Activated CD4-positive, alpha-beta memory T cell treated with anti-CD3 and anti-CD28 coated beads, Interleukin-2, amount 10 ng/mL, durations not matched to agents 7 days and 5 days (primary cell): ENCODE results near the gene CDH3. TPM values are rescaled to one million over a fixed set of nuclear protein-coding genes. Genes with fewer than 3 reads are reported as not detected.
A peak's percentile ranks its signal among the peaks of the same experiment; 100 is the strongest.
"Not testable (repeated sequence)": the region's sequence is repeated elsewhere in the genome, so short reads cannot be mapped to it uniquely, and the experiment has no call there.

Experiments used
- CTCF ChIA-PET: fragments of 350-600 bp; sonication (Branson Sonifier 250); formaldehyde crosslinking; loops from one replicate; lab custom pipeline; 2021; ENCODE audit warnings: antibody characterized with exemption, inconsistent platforms; lab: Charles Lee
- POLR2A ChIA-PET: fragments of 350-600 bp; sonication (Branson Sonifier 250); formaldehyde crosslinking; loops from one replicate; lab custom pipeline; 2021; ENCODE audit warnings: antibody characterized with exemption; lab: Charles Lee
- DNase-seq: peaks from one replicate; pipeline ENCODE4 v3.0.0-alpha.2; 2020
- H3K27ac Mint-ChIP-seq: one replicate; pipeline ENCODE4 v1.8.0; 2021; ENCODE audit warnings: mild to moderate bottlenecking, mixed read lengths
- H3K27me3 Mint-ChIP-seq: one replicate; pipeline ENCODE4 v1.8.0; 2021; ENCODE audit warnings: mixed read lengths
- H3K36me3 Mint-ChIP-seq: one replicate; pipeline ENCODE4 v1.8.0; 2021; ENCODE audit warnings: low read depth, mixed read lengths
- H3K4me1 Mint-ChIP-seq: one replicate; pipeline ENCODE4 v1.8.0; 2021; ENCODE audit warnings: mixed read lengths
- H3K4me3 Mint-ChIP-seq: one replicate; pipeline ENCODE4 v1.8.0; 2021; ENCODE audit warnings: mild to moderate bottlenecking, mixed read lengths
- H3K9me3 Mint-ChIP-seq: one replicate; pipeline ENCODE4 v1.8.0; 2021; ENCODE audit warnings: mixed read lengths
- total RNA-seq, 2 experiments: library from RNA; stranded (reverse); gene quantifications; one replicate each; pipeline ENCODE4 v1.2.3, GENCODE V29; 2021

CDH3 gene
- total RNA-seq, 2 experiments from 2014 or later: 0.15 to 0.33 TPM

GRCh38 chr16:68695575-68695974 is 50.5 kb downstream of the CDH3 start:
- ChIA-PET POLR2A (no interaction called here), CTCF (no interaction called here)
- Mint-ChIP-seq H3K27ac (no peak overlapping the region), H3K27me3 (no peaks in the 10 kb centered on the region), H3K36me3 (no peaks in the 10 kb centered on the region), H3K4me1 (peaks cover 3% of the 10 kb centered on the region), H3K9me3 (no peaks in the 10 kb centered on the region), H3K4me3 (no peak overlapping the region)
- no peak for DNase-seq

GRCh38 chr16:68696514-68696913 is 51.4 kb downstream of the CDH3 start:
- ChIA-PET POLR2A (interaction anchor here (0.5 kb wide), 1 partner anchor 116 kb away, joined by 3 read pairs; no protein-coding TSS in a partner anchor), CTCF (no interaction called here)
- H3K4me1 Mint-ChIP-seq: peaks cover 3% of the 10 kb centered on the region
- H3K27ac Mint-ChIP-seq: no peak overlapping the region
- no peaks in the 10 kb centered on the region for H3K9me3 Mint-ChIP-seq
- H3K27me3 Mint-ChIP-seq: no peaks in the 10 kb centered on the region
- no peaks in the 10 kb centered on the region for H3K36me3 Mint-ChIP-seq
- no peak overlapping the region for H3K4me3 Mint-ChIP-seq
- DNase-seq: no peak

- Mint-ChIP-seq H3K27me3 (no peaks in the 10 kb centered on the region), H3K9me3 (no peaks in the 10 kb centered on the region), H3K36me3 (no peaks in the 10 kb centered on the region), H3K27ac (no peak overlapping the region), H3K4me1 (peaks cover 3% of the 10 kb centered on the region), H3K4me3 (no peak overlapping the region)
- POLR2A ChIA-PET: no interaction called here
- DNase-seq: no peak
- CTCF ChIA-PET: no interaction called here
Observed at GRCh38 chr16:68698091-68698490, 53.0 kb downstream of the CDH3 start.

GRCh38 chr16:68700120-68700519 is 55.0 kb downstream of the CDH3 start:
- CTCF ChIA-PET: interaction anchor here (1.1 kb wide), 1 partner anchor 171 kb away, joined by 3 read pairs; no protein-coding TSS in a partner anchor
- POLR2A ChIA-PET: no interaction called here
- Mint-ChIP-seq H3K27me3 (no peaks in the 10 kb centered on the region), H3K9me3 (no peaks in the 10 kb centered on the region), H3K36me3 (no peaks in the 10 kb centered on the region), H3K4me1 (peaks cover 5% of the 10 kb centered on the region), H3K4me3 (no peak overlapping the region), H3K27ac (no peak overlapping the region)
- DNase-seq: no peak

GRCh38 chr16:68700831-68701230 is 55.7 kb downstream of the CDH3 start:
- H3K27me3 Mint-ChIP-seq: no peaks in the 10 kb centered on the region
- CTCF ChIA-PET: interaction anchor here (0.6 to 1.1 kb wide), 2 partner anchors 172 to 898 kb away, joined by 3 read pairs; no protein-coding TSS in a partner anchor
- peaks cover 5% of the 10 kb centered on the region for H3K4me1 Mint-ChIP-seq
- H3K36me3 Mint-ChIP-seq: no peaks in the 10 kb centered on the region
- no peak for DNase-seq
- H3K9me3 Mint-ChIP-seq: no peaks in the 10 kb centered on the region
- POLR2A ChIA-PET: no interaction called here
- H3K27ac Mint-ChIP-seq: no peak overlapping the region
- H3K4me3 Mint-ChIP-seq: no peak overlapping the region

- H3K4me3 Mint-ChIP-seq: no peak overlapping the region
- H3K27me3 Mint-ChIP-seq: no peaks in the 10 kb centered on the region
- ChIA-PET CTCF (interaction anchor here (0.8 to 0.9 kb wide), 2 partner anchors 95 to 198 kb away, joined by 3 read pairs; no protein-coding TSS in a partner anchor), POLR2A (no interaction called here)
- no peaks in the 10 kb centered on the region for H3K36me3 Mint-ChIP-seq
- H3K27ac Mint-ChIP-seq: no peak overlapping the region
- H3K9me3 Mint-ChIP-seq: no peaks in the 10 kb centered on the region
- peaks cover 5% of the 10 kb centered on the region for H3K4me1 Mint-ChIP-seq
- peak; percentile 58 for DNase-seq
Observed at GRCh38 chr16:68704232-68704867, 59.2 kb downstream of the CDH3 start.

GRCh38 chr16:68707340-68708152 is 62.4 kb downstream of the CDH3 start:
- H3K27ac Mint-ChIP-seq: no peak overlapping the region
- no peak overlapping the region for H3K4me3 Mint-ChIP-seq
- peaks cover 16% of the 10 kb centered on the region for H3K27me3 Mint-ChIP-seq
- H3K36me3 Mint-ChIP-seq: no peaks in the 10 kb centered on the region
- no peak for DNase-seq
- H3K4me1 Mint-ChIP-seq: peaks cover 5% of the 10 kb centered on the region
- ChIA-PET POLR2A (interaction anchor here (0.5 kb wide), 1 partner anchor 595 kb away, joined by 3 read pairs; no protein-coding TSS in a partner anchor), CTCF (interaction anchor here (0.6 kb wide), 1 partner anchor 292 kb away, joined by 3 read pairs; no protein-coding TSS in a partner anchor)
- H3K9me3 Mint-ChIP-seq: no peaks in the 10 kb centered on the region

- no peaks in the 10 kb centered on the region for H3K36me3 Mint-ChIP-seq
- H3K9me3 Mint-ChIP-seq: no peaks in the 10 kb centered on the region
- CTCF ChIA-PET: no interaction called here
- POLR2A ChIA-PET: no interaction called here
- H3K27me3 Mint-ChIP-seq: peaks cover 19% of the 10 kb centered on the region
- H3K27ac Mint-ChIP-seq: no peak overlapping the region
- no peak overlapping the region for H3K4me3 Mint-ChIP-seq
- peaks cover 3% of the 10 kb centered on the region for H3K4me1 Mint-ChIP-seq
- no peak for DNase-seq
Observed at GRCh38 chr16:68710211-68710610, 65.1 kb downstream of the CDH3 start.

- Mint-ChIP-seq H3K9me3 (no peaks in the 10 kb centered on the region), H3K4me1 (peaks cover 3% of the 10 kb centered on the region), H3K36me3 (no peaks in the 10 kb centered on the region), H3K4me3 (no peak overlapping the region), H3K27ac (no peak overlapping the region), H3K27me3 (peaks cover 19% of the 10 kb centered on the region)
- ChIA-PET CTCF (interaction anchor here (0.6 kb wide), 1 partner anchor 259 kb away, joined by 3 read pairs; no protein-coding TSS in a partner anchor), POLR2A (no interaction called here)
- DNase-seq: no peak
Observed at GRCh38 chr16:68711421-68712139, 66.5 kb downstream of the CDH3 start.

GRCh38 chr16:68713361-68713760 is 68.3 kb downstream of the CDH3 start:
- DNase-seq: no peak
- no peak overlapping the region for H3K4me3 Mint-ChIP-seq
- no peak overlapping the region for H3K27ac Mint-ChIP-seq
- no peaks in the 10 kb centered on the region for H3K9me3 Mint-ChIP-seq
- H3K4me1 Mint-ChIP-seq: peaks cover 3% of the 10 kb centered on the region
- peaks cover 19% of the 10 kb centered on the region for H3K27me3 Mint-ChIP-seq
- H3K36me3 Mint-ChIP-seq: no peaks in the 10 kb centered on the region
- ChIA-PET CTCF (no interaction called here), POLR2A (no interaction called here)

GRCh38 chr16:68715471-68715870 is 70.4 kb downstream of the CDH3 start:
- no peak for DNase-seq
- CTCF ChIA-PET: no interaction called here
- Mint-ChIP-seq H3K27me3 (peaks cover 10% of the 10 kb centered on the region), H3K4me3 (no peak overlapping the region), H3K27ac (no peak overlapping the region), H3K4me1 (peaks cover 7% of the 10 kb centered on the region), H3K9me3 (no peaks in the 10 kb centered on the region), H3K36me3 (no peaks in the 10 kb centered on the region)
- POLR2A ChIA-PET: no interaction called here

GRCh38 chr16:68716516-68716915 is 71.4 kb downstream of the CDH3 start:
- H3K36me3 Mint-ChIP-seq, H3K27me3 Mint-ChIP-seq, H3K4me3 Mint-ChIP-seq, H3K27ac Mint-ChIP-seq, H3K9me3 Mint-ChIP-seq, H3K4me1 Mint-ChIP-seq, POLR2A ChIA-PET, DNase-seq, CTCF ChIA-PET: not testable (repeated sequence)

- POLR2A ChIA-PET: no interaction called here
- peaks cover 3% of the 10 kb centered on the region for H3K27me3 Mint-ChIP-seq
Observed at GRCh38 chr16:68717684-68718083, 72.6 kb downstream of the CDH3 start.

More at GRCh38 chr16:68717684-68718083, 72.6 kb downstream of the CDH3 start:
- Mint-ChIP-seq H3K4me1 (peaks cover 4% of the 10 kb centered on the region), H3K36me3 (no peaks in the 10 kb centered on the region), H3K9me3 (no peaks in the 10 kb centered on the region), H3K4me3 (no peak overlapping the region), H3K27ac (no peak overlapping the region)
- CTCF ChIA-PET: interaction anchor here (1.0 kb wide), 1 partner anchor 197 kb away, joined by 3 read pairs; no protein-coding TSS in a partner anchor
- DNase-seq: no peak
